GM21367 (cell line): ENCODE measurements around the gene ARID5B.

ENCODE experiments used
- ATAC-seq: cut with Tn5 transposase; IDR thresholded peaks from one replicate; pipeline ENCODE4 v1.9.1; 2021; ENCODE audit not compliant: unreplicated experiment

Gene ARID5B

DNA sequence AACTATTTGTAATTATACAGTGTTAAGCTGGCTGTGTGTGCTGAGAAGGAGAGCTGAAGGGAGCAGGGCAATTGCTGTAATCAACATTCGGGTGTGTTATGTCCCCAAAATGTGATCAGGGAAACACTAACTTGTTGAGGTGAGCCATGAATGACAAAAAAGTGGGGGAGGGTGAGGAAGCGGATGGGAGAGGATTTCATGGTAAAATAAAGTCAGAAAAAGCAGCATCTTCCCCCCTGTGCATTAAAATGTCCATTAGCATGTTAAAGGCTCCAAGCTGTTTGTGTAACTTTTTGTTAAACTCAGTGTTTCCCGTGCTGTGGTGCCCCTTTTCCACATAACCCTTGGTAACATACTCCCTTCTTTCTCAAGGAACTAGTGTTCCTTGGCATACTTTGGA lies 84.9 kb downstream of the ARID5B start:
- no peak for ATAC-seq

DNA sequence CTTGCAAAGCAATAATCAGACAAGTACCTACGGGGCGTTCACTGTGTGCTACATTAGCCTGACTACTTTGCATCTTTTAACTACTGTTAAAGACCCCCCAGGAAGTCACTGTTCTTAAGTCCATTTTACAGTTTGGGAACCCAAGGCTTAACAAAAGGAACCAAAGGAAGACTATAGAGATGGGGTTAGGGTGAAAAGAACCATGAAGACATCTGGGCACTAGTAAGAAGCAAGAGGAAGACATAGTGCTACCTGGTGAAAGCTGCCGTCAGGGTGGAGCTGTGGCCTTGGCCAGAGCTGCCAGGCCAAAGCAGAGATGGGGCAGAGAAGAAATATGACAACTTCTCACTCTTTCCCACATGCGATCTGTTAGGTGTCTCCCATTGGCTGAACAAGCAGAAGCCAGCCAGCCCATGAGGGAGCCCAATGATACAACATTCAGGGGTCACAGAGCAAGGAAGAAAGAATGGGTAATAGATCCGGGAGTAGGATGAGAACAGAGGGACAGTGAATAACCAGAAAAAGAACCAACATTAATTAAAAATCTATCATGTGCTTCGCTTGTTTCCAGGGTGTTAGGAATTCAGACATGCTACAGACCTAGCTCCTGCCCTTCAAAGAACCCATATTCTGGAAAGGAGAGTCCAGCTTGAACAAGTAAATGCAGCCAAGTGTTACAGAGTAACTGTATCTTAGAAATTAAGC lies 85.4 kb downstream of the ARID5B start:
- no peak for ATAC-seq

GRCh38 chr10:61987537-61987936 lies 86.0 kb downstream of the ARID5B start:
- peak; percentile 24 for ATAC-seq

DNA sequence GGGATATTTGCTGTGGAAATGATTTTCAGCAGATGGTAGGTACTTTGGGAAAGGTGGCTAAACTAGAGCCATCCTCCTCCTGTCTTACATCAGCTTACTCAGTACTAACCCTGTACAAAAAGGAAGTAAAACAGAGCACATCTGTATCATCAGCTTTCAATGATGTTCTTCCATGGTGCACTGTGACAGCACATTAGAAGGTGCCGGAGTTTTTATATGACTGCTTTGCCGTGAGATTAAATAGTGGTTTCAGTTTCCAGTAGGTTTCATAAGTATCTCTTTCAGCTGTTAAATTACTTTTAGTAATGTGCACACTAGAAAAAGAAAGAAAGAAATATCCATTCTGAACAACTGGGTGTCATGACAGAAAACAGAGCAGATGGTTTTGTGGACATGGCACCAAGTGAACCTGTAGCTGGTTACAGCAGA lies 86.5 kb downstream of the ARID5B start:
- peak; percentile 96 for ATAC-seq

- no peak for ATAC-seq
Observed at GRCh38 chr10:61989995-61990760, 88.7 kb downstream of the ARID5B start.

DNA sequence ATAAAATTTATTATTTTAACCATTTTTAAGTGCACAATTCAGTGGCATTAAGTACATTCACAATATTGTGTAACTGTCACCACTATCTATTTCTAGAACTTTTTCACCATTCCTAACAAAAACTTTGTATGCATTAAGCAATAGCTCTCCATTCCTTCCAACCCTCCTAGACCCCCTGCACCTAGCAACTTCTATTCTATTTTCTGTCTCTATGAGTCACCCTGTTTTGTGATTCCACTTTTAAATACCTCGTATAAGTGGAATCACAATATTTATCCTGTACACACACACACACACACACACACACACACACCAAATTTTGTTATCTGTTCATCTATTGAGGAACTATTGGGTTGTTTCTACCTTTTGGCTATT lies 89.2 kb downstream of the ARID5B start:
- no peak for ATAC-seq

GRCh38 chr10:61991166-61991565 lies 89.7 kb downstream of the ARID5B start:
- ATAC-seq = no peak

DNA sequence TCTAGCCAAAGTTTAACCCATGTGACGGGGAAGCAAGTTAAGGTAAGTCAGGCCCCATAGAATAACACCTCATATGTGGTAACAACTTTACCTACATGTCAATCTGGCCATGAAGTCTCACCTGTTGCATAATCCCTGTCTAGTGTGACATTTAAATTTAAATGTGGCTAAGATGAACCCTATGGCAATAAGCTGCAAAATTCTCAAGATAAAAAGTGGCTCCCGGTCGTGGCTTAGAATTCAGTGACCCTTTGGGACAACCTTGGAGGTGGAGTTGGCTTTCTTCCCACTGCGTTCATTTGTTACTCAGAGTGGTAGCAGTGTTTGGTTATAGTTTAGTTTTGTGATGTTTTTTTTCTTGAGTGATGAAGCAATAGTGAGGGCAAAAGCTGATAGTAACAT lies 90.6 kb downstream of the ARID5B start:
- no peak for ATAC-seq

DNA sequence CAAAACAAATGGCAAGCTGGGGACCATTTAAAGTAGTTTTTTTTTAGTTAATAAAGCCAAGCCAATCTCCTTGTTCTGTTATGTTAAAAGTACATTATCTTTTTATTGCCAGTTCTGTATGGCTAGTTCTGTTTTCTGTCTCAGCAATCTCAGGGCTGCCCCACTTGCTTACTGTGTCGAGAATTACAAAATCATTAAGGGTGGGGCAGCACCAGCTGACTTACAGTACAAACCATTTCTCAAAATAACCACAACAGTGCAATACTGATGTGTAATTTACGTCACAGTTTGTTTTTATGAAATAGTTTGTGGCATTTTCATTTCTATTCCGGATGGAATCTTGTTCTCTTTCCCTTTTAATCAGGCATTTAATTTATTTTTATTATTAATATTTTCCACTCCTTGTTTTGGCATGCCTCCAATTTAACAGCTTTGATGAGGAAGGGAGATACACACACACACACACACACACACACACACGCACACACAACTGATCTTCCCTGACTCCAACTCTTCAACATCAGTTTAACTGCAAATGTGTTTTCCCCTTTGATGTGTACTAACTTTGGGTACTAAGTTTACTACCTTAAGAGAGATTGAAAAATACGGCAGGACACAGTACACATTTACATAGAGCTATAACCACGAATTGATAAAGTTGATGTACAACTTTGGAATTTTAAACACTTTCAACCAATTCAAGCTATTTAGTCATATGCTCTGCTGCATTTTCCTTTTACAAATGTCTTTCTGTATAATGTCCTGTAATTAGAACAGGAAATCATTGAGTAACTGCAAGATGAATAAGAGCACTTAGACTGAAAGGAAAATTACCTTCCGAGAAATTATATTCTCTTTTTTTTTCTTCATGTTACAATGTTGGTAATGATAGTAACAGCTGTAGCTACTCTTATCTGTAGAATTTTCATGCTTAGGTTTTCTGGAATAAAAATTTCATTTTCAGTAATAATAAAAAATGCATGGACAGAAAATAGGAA lies 91.5 kb downstream of the ARID5B start:
- ATAC-seq = peak; percentile 45

- no peak for ATAC-seq
Observed at GRCh38 chr10:61993711-61994401, 92.4 kb downstream of the ARID5B start.

- ATAC-seq = no peak
Observed at GRCh38 chr10:61994405-61995219, 93.1 kb downstream of the ARID5B start.

DNA sequence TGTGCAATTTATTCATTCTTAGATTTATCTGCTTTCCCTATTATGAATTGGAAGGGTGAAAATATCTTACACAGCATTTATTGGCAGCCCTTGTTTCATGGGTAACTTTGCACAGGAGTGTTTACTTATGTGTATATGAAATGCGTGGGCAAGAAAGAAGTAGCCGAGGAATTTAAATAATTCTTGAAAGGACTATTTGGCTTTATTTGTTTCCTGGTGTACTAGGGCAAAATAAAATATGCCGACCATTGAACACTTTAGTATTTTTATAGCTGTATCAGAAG lies 93.7 kb downstream of the ARID5B start:
- ATAC-seq = no peak

- no peak for ATAC-seq
Observed at GRCh38 chr10:61998937-61999336, 97.4 kb downstream of the ARID5B start.

DNA sequence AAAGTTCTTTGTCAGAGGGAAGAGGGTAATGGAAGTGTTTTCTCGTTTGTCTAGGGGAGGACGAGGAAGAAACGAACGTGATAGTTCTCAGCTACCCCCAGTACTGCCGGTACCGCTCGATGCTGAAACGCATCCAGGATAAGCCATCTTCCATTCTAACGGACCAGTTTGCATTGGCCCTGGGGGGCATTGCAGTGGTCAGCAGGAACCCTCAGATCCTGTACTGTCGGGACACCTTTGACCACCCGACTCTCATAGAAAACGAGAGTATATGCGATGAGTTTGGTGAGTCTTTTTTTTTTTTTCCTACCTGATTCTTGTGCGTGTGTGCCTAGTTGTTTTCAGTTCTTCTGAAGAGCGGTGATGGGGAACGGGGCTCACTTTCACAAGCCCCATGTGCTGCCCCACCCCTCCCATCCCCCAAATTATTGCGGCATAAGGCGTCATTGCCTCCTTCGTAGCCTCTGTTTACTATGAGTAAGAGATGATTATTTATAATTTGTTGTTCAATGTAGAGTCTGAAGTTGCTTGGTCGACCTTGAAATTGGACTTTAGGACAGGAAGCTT lies 98.6 kb downstream of the ARID5B start:
- peak; percentile 67 for ATAC-seq

DNA sequence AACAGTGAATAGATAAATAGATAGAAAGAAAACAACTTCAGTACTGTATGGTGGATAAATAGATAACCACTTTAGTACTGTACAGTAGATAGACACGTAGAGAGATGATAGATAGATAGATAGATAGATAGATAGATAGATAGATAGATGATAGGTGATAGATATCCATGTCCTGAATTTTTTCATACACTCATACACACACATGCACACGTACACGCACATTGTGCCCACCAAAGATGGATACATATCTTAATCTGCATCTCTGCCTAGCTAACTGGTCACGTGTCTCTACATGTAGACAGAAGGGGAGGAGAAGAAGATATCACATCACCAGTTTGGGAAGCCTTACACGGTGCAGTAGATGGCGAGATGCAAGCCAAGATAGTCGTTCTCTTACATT lies 99.2 kb downstream of the ARID5B start:
- no peak for ATAC-seq

GRCh38 chr10:62001898-62002297 lies 100.4 kb downstream of the ARID5B start:
- ATAC-seq = no peak

- ATAC-seq = no peak
Observed at GRCh38 chr10:62002753-62003152, 101.3 kb downstream of the ARID5B start.

DNA sequence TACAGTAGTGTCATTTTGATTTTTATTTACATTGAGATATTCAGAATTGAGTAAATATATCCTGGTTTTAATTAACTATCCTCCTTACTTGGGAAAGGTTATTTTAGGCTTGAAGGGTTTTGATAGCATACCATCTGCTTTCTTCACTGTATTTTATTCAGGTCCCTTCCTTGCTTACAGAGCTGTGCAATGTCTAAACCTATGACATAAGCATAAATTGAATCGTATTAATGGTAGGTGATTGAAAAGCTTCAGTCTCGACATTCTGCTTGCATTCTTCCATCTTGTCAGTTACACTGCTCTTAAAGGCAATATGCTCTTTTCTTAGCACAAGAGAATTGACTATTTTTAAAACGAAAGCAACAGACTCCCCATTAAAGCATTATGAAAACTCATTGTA lies 102.5 kb downstream of the ARID5B start:
- ATAC-seq = no peak

GRCh38 chr10:62005281-62005680 lies 103.8 kb downstream of the ARID5B start:
- no peak for ATAC-seq

- ATAC-seq = no peak
Observed at GRCh38 chr10:62005687-62006086, 104.2 kb downstream of the ARID5B start.
